ENCODE results near the gene TRMT2A.

TRMT2A gene

DNA sequence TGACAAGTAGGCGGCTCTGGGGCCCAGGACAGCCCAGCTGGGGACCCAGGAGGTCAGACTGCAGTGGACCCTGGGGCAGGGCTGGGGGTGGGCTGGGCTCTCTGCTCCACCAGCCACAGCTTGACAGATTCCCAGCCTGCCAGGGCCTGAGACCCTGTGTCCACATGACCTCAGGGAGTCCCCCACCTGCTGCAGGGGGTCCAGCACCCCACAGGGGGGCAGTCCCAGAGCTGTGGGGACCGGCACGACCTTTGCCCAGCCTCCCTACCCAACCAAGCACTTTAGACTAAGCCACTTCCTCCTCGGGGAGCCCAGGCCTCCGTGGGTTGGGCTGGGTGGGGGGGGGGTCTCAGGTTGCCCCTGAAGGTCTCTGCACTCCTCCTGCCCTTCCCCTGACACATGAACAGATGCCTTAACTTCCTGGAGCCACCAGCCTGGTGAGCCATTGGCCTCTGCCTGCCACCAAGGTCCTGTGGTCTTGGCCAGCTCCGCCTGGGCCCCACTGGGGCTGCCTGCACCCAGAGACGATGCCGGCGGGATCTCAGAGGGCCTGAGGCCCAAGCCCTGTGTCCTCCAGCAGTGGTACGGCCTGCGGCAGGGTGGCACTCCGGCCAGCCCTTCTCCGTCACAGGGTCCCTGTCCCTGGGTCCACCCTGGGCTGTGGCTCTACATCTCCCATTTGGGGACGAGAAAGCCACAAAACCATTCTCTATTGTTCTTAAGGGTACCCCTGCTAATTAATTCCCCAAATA, 30.4 kb upstream of the TRMT2A start:
- no peak for DNase-seq

- DNase-seq: no peak
Measured at GRCh38 chr22:20146777-20147176, 29.8 kb upstream of the TRMT2A start.

GRCh38 chr22:20145832-20146223, 28.8 kb upstream of the TRMT2A start:
- no peak for DNase-seq

DNA sequence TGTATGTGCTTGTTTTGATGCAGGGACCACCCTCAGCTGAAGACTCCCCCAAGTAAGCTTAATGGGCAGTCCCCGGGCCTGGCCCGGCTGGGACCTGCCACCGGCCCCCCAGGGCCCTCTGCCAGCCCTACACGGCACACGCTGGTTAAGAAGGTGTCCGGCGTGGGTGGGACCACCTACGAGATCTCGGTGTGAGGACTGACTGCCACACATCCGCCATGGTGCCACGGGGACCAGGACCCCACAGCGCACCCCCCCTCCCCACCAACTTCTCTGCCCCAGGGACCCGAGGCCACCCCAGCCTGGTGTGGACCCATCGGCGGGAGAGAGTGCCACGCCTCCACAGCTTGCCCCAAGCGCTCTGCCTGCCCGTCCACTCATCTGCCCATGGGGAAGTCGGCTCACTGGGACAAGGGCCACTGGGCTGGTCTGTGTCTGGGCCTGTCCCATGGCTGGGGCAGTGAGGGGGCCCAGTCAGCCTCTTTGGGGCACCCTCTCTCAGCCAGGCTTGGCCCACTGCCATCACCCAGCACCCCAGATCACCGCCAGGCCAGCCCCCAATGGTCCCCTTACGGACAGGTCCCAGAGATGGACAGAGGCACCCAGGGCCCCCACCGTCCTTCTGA, 28.3 kb upstream of the TRMT2A start:
- DNase-seq: no peak

DNA sequence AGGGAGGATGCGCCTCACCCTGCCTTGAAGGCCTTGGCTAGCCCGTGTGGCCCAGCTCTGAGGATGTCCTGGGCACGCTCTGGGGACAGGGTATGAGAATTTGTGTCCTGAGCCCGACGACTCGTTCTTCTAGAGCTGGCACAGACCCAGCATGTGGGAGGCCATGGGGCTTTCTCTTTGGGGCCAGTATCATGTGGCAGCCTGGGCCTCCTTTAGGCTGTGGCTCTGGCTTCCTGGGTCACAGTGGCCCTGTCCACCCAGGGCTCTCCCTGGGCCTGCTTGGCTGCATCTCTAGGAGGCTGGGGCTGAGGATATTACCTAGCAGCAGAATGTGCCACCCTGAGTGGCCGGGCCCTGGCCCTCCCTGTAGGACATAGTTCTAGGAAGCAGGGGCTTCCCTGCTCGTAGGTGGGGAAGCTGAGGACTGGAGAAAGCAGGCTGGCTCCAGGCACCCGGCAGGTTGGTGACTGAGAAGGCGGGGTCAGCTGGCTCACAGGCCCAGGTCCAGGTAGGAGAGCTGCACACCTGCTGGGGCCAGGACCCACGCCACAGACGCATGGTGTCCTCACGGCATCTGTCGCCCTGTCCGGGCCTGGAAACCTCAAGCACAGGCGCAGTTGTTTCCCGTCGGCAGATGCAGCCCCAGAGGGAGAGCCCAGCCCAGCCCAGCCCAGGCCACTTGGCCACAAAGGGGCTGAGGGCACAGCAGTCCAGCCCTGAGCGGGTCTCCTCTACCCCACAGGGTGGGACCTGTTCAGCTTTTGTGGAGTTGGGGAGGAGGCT, 27.0 kb upstream of the TRMT2A start:
- DNase-seq: no peak

GRCh38 chr22:20142711-20143621, 25.9 kb upstream of the TRMT2A start:
- no peak for DNase-seq

DNA sequence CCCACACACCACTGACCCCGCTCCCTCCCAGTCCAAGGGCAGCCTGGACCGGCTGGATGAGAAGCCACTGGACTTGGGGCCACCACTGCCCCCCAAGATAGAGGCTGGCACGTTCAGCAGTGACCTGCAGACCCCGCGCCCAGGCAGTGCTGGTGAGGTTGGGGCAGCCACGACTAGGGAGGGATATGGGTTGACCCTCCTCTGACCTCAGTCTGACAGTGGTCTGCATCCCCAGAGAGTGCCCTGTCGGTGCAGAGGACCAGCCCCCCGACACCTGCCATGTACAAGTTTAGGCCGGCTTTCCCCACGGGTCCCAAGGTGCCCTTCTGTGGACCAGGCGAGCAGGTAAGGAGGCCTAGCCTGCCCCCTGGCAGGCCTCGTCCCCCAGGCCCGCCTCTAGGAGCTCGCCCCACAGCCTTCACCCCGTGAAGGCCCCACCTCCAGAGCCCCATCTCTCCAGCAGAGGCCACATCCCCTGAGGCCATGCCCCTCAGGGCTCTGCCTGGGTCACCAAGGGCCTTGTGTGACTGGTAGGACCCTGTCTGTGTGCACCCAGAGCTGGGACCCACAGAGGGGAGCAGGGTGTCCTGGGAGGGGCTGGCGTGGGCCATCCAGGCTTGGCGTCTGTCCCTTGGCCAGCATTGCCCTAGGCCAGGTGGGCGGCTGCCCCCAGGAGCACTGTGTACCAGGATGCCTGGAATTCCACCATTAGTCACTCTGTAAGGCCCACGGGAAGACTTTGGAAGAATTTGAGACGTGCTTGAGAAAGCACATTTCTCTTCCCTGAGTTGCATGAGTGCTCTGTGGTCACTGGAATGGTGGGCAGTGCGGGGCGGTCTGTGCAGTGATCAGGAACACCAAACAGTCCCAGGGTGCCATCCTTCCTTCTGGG, 24.4 kb upstream of the TRMT2A start:
- no peak for DNase-seq

GRCh38 chr22:20140521-20140964, 23.5 kb upstream of the TRMT2A start:
- DNase-seq: no peak

DNA sequence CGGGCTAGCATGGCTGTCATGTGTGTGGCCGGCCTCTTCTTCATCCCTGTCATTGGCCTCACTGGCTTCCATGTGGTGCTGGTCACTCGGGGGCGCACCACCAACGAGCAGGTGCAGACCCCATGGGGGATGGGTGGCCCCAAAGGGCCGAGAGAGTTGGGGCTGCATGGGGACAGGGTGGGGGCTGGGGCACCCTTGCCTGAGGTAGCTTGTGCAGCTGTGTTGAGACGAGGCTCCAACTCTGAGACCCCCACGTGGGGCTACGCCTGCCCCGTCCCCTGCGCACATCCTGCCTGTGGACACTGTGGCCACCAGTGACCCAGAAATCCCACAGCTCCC, 23.1 kb upstream of the TRMT2A start:
- no peak for DNase-seq

GRCh38 chr22:20139391-20140106, 22.5 kb upstream of the TRMT2A start:
- no peak for DNase-seq

DNA sequence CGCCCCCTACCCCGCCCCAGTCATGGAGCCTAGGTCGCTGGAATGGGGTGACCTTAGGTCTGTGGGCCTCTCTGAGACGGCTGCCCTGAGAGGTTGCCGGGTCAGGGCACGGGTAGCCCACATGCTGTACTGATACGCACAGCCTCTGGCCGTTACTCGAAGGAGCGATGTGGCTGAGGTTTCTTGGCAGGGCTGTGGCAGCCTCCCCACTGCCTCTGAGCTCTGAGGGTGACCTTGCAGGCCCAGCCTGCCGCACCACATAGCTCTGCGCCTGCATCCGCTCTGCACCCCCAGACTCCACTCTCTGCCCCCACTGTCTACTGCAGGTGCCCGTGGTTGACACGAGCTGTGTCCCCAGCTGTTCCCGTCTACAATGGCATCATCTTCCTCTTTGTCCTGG, 21.8 kb upstream of the TRMT2A start:
- no peak for DNase-seq

- no peak for DNase-seq
Measured at GRCh38 chr22:20138417-20138738, 21.4 kb upstream of the TRMT2A start.

GRCh38 chr22:20137671-20138416, 20.8 kb upstream of the TRMT2A start:
- no peak for DNase-seq

DNA sequence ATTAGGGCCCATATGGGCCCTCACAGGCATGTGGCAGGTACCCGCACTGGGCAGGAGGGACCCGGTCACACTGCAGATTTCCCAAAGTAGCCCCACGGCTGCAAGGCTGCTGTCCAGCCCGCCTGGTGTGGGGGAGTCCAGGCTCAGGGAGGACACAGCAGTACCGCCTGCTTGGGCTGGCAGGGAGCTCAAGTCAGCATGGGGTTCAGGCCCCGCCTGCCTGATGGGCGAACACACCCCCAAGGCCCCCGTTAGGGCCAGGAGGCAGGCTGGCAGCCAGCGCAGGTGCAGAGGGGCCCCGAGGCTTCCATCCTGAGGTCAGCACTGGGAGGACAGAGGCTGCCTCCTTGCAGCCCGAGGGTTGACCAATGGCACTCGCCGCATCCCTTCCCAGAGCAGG, 20.1 kb upstream of the TRMT2A start:
- DNase-seq: no peak

DNA sequence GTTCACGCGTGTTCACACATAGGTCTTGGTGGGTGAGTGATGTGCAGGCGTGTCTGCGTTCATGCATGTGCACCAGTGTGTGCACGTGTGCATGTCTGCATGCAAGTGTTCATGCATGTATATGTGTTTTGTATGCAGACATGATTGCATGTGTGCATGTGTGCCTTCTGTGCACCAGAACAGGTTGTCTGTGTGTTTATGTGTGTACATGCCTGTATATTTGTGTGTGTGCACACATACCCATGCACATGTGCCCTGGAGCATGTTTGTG, 19.5 kb upstream of the TRMT2A start:
- no peak for DNase-seq

DNA sequence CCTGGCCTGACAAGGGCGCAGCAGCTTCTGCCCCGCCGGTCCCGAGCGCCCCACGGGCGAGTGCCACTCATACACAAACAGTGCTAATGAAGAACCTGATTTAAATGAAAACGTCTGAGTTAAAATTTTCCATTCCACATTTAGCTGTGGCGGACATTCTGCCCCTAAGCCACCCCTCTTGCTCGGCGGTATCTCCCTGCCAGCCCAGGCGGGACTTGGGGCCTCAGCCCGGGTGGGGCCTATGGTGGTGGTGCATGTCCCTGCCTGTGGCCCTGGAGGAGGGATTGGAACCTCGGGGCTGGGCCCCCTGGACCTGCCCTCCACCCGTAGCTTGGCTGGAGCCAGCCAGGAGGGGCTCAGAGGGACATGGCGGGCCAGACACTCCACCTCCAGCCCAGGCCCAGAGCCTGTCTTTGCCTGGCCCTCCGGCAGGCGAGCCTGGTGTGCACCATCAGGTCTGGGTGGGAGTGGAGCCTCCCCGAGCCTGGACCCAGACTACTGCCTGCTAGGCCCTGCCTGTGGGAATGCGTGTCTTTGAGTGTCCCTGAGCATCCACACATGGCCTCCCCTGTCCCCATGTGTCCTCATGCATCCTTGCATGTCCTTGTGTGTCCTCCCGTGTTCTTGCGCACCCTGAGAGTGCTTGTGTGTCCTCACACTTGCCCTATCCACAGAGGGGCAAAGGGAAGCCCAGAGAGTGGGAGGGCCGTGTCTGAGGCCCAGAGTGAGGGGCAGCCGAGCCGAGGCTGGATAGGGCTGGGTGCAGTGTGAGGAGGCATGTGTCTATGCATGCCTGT, 19.0 kb upstream of the TRMT2A start:
- no peak for DNase-seq

DNA sequence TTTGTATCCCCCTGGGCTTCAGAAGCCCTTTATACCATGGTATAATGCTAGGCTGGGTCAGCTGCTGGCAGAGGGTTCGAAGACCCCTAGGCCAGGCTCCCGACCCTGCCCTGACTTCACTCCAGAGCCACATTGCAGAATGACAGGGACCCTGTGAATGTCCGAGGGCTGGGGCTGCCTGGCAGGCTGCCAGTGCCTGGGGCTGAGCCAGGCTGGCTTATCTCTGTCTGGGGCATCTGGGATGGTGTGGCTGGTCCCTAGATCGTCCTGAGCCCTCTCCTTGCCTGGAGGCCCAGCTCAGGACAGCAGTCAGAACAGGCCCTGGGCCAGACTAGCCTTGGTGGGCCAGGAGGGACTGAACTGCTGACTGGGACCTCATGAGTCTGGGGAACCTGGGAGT, 18.2 kb upstream of the TRMT2A start:
- DNase-seq: no peak

- DNase-seq: no peak
Measured at GRCh38 chr22:20133930-20134549, 17.0 kb upstream of the TRMT2A start.

DNA sequence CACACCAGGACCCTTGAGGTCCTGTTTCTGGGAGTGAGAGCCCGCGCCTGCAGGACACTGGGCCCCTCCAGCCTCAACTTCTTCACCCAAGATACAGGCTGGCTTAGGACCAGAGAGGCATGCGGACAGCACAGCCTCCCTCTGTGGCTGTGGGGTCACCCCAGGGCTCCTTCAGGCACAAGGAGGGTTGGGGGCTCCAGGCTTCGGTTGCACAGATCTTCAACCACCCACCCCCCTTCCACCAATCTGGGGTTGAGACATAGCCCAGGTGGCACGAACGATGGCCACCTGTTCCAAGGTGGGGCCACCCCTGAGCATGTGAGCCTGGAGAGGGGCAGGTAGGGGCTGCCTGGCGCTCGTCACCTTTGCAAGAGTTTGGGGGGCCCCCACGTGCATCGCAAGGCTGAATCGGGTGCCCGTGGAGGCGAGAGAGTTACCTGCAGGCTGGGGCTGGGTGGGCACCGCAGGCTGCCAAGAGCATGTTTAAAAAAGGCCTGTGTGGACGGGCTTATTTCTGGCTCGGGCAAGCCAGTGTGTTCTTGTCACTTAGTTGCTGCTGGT, 15.7 kb upstream of the TRMT2A start:
- no peak for DNase-seq

Data from NCI-H748 treated with DMSO at 0.1 percent for 48 hours (cell line).